ENCODE data around the gene PSMB7. TPM values are rescaled to one million over a fixed set of nuclear protein-coding genes. Genes with fewer than 3 reads are reported as not detected.

The PSMB7 gene
- total RNA-seq, 1 donor from 2014 or later: 73.2 TPM

GRCh38 chr9:124414612-124415011 lies 630 bp downstream of the PSMB7 start:
- H3K27ac ChIP-seq: peak overlapping the region; percentile 61
- intact Hi-C loops (cut with DNase I): no loop called here
- TF ChIP-seq, protein P1, sequence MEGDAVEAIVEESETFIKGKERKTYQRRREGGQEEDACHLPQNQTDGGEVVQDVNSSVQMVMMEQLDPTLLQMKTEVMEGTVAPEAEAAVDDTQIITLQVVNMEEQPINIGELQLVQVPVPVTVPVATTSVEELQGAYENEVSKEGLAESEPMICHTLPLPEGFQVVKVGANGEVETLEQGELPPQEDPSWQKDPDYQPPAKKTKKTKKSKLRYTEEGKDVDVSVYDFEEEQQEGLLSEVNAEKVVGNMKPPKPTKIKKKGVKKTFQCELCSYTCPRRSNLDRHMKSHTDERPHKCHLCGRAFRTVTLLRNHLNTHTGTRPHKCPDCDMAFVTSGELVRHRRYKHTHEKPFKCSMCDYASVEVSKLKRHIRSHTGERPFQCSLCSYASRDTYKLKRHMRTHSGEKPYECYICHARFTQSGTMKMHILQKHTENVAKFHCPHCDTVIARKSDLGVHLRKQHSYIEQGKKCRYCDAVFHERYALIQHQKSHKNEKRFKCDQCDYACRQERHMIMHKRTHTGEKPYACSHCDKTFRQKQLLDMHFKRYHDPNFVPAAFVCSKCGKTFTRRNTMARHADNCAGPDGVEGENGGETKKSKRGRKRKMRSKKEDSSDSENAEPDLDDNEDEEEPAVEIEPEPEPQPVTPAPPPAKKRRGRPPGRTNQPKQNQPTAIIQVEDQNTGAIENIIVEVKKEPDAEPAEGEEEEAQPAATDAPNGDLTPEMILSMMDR (IDR thresholded peaks at IDR 0.05): no peak

GRCh38 chr9:124412228-124412575 lies 3.0 kb downstream of the PSMB7 start:
- no peak for DNase-seq
- H3K36me3 ChIP-seq: peaks cover 70% of the 10 kb centered on the region

More at GRCh38 chr9:124414612-124415011, 630 bp downstream of the PSMB7 start:
- no peak for ATAC-seq
- Histone ChIP-seq H3K27me3 (ENCODE audit: low read depth) (no peaks in the 10 kb centered on the region), H3K4me1 (peaks cover 13% of the 10 kb centered on the region), H3K9me3 (no peaks in the 10 kb centered on the region), H3K4me3 (peak overlapping the region; percentile 71), H3K36me3 (peaks cover 46% of the 10 kb centered on the region)
- DNase-seq: no peak

GRCh38 chr9:124411514-124412227 lies 3.6 kb downstream of the PSMB7 start:
- DNase-seq (no peak), ATAC-seq (no peak)
- Histone ChIP-seq H3K27ac (no peak overlapping the region), H3K9me3 (no peaks in the 10 kb centered on the region), H3K4me1 (peaks cover 13% of the 10 kb centered on the region), H3K27me3 (ENCODE audit: low read depth) (no peaks in the 10 kb centered on the region), H3K36me3 (peaks cover 75% of the 10 kb centered on the region), H3K4me3 (no peak overlapping the region)
- intact Hi-C loops (cut with DNase I): no loop called here
- TF ChIP-seq, protein P1 (IDR thresholded peaks at IDR 0.05): no peak

More at GRCh38 chr9:124412228-124412575, 3.0 kb downstream of the PSMB7 start:
- Histone ChIP-seq H3K4me1 (peaks cover 13% of the 10 kb centered on the region), H3K9me3 (no peaks in the 10 kb centered on the region), H3K4me3 (no peak overlapping the region), H3K27me3 (ENCODE audit: low read depth) (no peaks in the 10 kb centered on the region), H3K27ac (no peak overlapping the region)
- intact Hi-C loops (cut with DNase I): no loop called here
- ATAC-seq: no peak
- TF ChIP-seq, protein P1 (IDR thresholded peaks at IDR 0.05): no peak

DNA sequence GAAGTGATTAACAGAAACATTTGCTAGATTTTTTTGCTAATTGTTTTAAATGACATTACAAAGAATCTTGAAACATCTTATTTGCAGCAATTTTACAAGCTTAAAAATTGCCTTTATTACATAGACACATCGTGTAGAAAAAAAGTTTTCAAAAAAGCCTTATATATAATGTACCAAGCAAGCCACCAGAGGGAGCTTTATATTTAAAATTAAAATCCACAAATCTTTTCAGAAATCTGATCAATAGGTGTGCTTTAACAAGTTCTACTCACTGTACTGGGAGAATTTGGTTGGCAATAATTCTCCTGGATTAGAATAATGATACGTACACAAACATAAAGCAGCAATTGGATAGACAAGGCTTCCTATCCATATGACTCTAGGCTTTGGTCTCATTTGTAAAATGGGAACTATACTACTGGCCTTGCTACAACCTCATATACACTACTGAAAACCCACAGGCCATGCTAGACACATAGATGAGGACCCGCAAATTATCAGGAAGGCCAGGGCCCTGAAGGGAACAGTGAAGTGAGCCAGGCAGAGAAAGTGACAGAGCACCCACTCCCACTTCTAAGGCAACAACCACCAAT lies 4.8 kb downstream of the PSMB7 start:
- TF ChIP-seq, protein P1 (IDR thresholded peaks at IDR 0.05): no peak
- Histone ChIP-seq H3K27me3 (ENCODE audit: low read depth) (no peaks in the 10 kb centered on the region), H3K36me3 (peaks cover 88% of the 10 kb centered on the region), H3K4me1 (peaks cover 13% of the 10 kb centered on the region), H3K27ac (no peak overlapping the region), H3K4me3 (no peak overlapping the region), H3K9me3 (no peaks in the 10 kb centered on the region)
- no peak for DNase-seq
- intact Hi-C loops (cut with DNase I): no loop called here
- no peak for ATAC-seq

- Histone ChIP-seq H3K27me3 (ENCODE audit: low read depth) (no peaks in the 10 kb centered on the region), H3K27ac (no peak overlapping the region), H3K9me3 (no peaks in the 10 kb centered on the region), H3K36me3 (peaks cover 98% of the 10 kb centered on the region), H3K4me3 (no peak overlapping the region), H3K4me1 (peaks cover 9% of the 10 kb centered on the region)
- TF ChIP-seq, protein P1 (IDR thresholded peaks at IDR 0.05): no peak
- DNase-seq (no peak), ATAC-seq (no peak)
- intact Hi-C loops (cut with DNase I): no loop called here
Measured at GRCh38 chr9:124409410-124409809, 5.8 kb downstream of the PSMB7 start.

All from lower lobe of right lung (tissue), 2 donors.